ENCODE results near the gene KRTAP20-3.

DNA sequence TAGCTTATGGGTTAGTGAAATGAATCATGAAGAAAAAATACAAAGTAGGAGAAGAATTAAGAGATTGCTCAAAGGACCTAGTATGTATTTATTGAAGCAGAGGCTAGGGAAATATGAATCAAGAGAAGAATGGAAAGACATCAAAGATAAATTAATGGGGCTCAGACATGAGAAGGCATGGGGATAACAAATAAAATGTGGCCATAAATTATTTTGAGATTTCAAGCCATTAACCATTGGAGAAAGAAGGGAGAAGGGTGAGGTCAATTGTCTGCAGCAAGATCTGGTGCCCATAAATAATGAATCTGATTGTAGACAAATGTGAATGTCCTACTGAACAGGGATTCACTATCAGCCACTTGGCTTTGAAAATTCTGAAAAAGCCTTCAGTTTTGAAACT, 10.2 kb downstream of the KRTAP20-3 start:
- TF ChIP-seq, protein P1, sequence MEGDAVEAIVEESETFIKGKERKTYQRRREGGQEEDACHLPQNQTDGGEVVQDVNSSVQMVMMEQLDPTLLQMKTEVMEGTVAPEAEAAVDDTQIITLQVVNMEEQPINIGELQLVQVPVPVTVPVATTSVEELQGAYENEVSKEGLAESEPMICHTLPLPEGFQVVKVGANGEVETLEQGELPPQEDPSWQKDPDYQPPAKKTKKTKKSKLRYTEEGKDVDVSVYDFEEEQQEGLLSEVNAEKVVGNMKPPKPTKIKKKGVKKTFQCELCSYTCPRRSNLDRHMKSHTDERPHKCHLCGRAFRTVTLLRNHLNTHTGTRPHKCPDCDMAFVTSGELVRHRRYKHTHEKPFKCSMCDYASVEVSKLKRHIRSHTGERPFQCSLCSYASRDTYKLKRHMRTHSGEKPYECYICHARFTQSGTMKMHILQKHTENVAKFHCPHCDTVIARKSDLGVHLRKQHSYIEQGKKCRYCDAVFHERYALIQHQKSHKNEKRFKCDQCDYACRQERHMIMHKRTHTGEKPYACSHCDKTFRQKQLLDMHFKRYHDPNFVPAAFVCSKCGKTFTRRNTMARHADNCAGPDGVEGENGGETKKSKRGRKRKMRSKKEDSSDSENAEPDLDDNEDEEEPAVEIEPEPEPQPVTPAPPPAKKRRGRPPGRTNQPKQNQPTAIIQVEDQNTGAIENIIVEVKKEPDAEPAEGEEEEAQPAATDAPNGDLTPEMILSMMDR (IDR thresholded peaks at IDR 0.05 in 2 of 3, conservative IDR thresholded peaks at IDR 0.05 in 1 of 3; ENCODE audit: borderline replicate concordance in 1 of 3, insufficient read depth in 1 of 3, low read depth in 2 of 3, low read length in 2 of 3), result no peak
- TF ChIP-seq POLR2AphosphoS5 (IDR thresholded peaks at IDR 0.05; ENCODE audit: low read depth, low read length) (no peak), POLR2A (IDR thresholded peaks at IDR 0.05; ENCODE audit: borderline replicate concordance, extremely low read depth, insufficient read depth, insufficient read length) (no peak), EZH2 (IDR thresholded peaks at IDR 0.05) (no peak), SIN3A (IDR thresholded peaks at IDR 0.05; ENCODE audit: low read depth) (no peak), SP1 (IDR thresholded peaks at IDR 0.05; ENCODE audit: low read depth) (no peak), CEBPB (IDR thresholded peaks at IDR 0.05; ENCODE audit: low read depth) (no peak)
- TF ChIP-seq, protein P2, sequence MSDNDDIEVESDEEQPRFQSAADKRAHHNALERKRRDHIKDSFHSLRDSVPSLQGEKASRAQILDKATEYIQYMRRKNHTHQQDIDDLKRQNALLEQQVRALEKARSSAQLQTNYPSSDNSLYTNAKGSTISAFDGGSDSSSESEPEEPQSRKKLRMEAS (IDR thresholded peaks at IDR 0.05), result no peak
- TF ChIP-seq, protein P3, sequence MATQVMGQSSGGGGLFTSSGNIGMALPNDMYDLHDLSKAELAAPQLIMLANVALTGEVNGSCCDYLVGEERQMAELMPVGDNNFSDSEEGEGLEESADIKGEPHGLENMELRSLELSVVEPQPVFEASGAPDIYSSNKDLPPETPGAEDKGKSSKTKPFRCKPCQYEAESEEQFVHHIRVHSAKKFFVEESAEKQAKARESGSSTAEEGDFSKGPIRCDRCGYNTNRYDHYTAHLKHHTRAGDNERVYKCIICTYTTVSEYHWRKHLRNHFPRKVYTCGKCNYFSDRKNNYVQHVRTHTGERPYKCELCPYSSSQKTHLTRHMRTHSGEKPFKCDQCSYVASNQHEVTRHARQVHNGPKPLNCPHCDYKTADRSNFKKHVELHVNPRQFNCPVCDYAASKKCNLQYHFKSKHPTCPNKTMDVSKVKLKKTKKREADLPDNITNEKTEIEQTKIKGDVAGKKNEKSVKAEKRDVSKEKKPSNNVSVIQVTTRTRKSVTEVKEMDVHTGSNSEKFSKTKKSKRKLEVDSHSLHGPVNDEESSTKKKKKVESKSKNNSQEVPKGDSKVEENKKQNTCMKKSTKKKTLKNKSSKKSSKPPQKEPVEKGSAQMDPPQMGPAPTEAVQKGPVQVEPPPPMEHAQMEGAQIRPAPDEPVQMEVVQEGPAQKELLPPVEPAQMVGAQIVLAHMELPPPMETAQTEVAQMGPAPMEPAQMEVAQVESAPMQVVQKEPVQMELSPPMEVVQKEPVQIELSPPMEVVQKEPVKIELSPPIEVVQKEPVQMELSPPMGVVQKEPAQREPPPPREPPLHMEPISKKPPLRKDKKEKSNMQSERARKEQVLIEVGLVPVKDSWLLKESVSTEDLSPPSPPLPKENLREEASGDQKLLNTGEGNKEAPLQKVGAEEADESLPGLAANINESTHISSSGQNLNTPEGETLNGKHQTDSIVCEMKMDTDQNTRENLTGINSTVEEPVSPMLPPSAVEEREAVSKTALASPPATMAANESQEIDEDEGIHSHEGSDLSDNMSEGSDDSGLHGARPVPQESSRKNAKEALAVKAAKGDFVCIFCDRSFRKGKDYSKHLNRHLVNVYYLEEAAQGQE (IDR thresholded peaks at IDR 0.05; ENCODE audit: low read depth), result no peak
- TF ChIP-seq, protein P4, sequence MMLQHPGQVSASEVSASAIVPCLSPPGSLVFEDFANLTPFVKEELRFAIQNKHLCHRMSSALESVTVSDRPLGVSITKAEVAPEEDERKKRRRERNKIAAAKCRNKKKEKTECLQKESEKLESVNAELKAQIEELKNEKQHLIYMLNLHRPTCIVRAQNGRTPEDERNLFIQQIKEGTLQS (IDR thresholded peaks at IDR 0.05), result no peak

Data from HCT116 (cell line).